GM21528 (cell line): ENCODE data around the gene IL33.
"Not testable (repeated sequence)": the region's sequence is repeated elsewhere in the genome, so short reads cannot be mapped to it uniquely, and the experiment has no call there.

Source experiments
- ATAC-seq: cut with Tn5 transposase; IDR thresholded peaks from one replicate; pipeline ENCODE4 v1.9.1; 2021; ENCODE audit warnings: mild to moderate bottlenecking, moderate library complexity; ENCODE audit not compliant: unreplicated experiment, low FRiP score

IL33 gene

GRCh38 chr9:6215562-6215961 is at the start of gene IL33:
Gene IL33, plus strand, starts transcription at chr9:6215807. Its CDS starts 25,888 bp downstream, at chr9:6241695.
- ATAC-seq = no peak

- ATAC-seq = no peak
These were observed 43.9 kb upstream of the IL33 start for GRCh38 chr9:6171667-6172066.

GRCh38 chr9:6173914-6174313 is 41.7 kb upstream of the IL33 start:
- ATAC-seq = no peak

- ATAC-seq = not testable (repeated sequence)
These were observed 32.9 kb upstream of the IL33 start for GRCh38 chr9:6182549-6183226.

- ATAC-seq = no peak
These were observed 32.4 kb upstream of the IL33 start for GRCh38 chr9:6183227-6183551.

- ATAC-seq = no peak
These were observed 32.0 kb upstream of the IL33 start for GRCh38 chr9:6183627-6184026.

- peak; percentile 96 for ATAC-seq
These were observed 30.6 kb upstream of the IL33 start for GRCh38 chr9:6184749-6185645.

- no peak for ATAC-seq
These were observed 28.9 kb upstream of the IL33 start for GRCh38 chr9:6186691-6187090.

GRCh38 chr9:6187272-6187671 is 28.3 kb upstream of the IL33 start:
- no peak for ATAC-seq

- ATAC-seq = no peak
These were observed 27.1 kb upstream of the IL33 start for GRCh38 chr9:6188466-6188865.

- ATAC-seq = no peak
These were observed 26.7 kb upstream of the IL33 start for GRCh38 chr9:6188906-6189305.

- no peak for ATAC-seq
These were observed 20.7 kb upstream of the IL33 start for GRCh38 chr9:6194934-6195333.

- ATAC-seq = no peak
These were observed 19.8 kb upstream of the IL33 start for GRCh38 chr9:6195714-6196360.

GRCh38 chr9:6197330-6197729 is 18.3 kb upstream of the IL33 start:
- ATAC-seq = no peak

- no peak for ATAC-seq
These were observed 17.4 kb upstream of the IL33 start for GRCh38 chr9:6198251-6198650.

GRCh38 chr9:6199596-6199995 is 16.0 kb upstream of the IL33 start:
- ATAC-seq = no peak

- ATAC-seq = no peak
These were observed 14.8 kb upstream of the IL33 start for GRCh38 chr9:6200761-6201160.

GRCh38 chr9:6209966-6210365 is 5.6 kb upstream of the IL33 start:
- no peak for ATAC-seq

- no peak for ATAC-seq
These were observed 2.8 kb upstream of the IL33 start for GRCh38 chr9:6212722-6213375.

GRCh38 chr9:6214434-6214833 is 1.2 kb upstream of the IL33 start:
- no peak for ATAC-seq

GRCh38 chr9:6214903-6215302 is 704 bp upstream of the IL33 start:
- no peak for ATAC-seq
